Suprapubic skin (tissue), 4 donors: Measurements from ENCODE around the gene TMCO2. TPM values are rescaled to one million over a fixed set of nuclear protein-coding genes. Genes with fewer than 3 reads are reported as not detected.

ENCODE experiments used
- DNase-seq, 2 donors: peaks; one replicate each; pipeline ENCODE4 v3.0.0-alpha.2; 2019; ENCODE audit warnings: low spot score in 2 of 2
- H3K27ac ChIP-seq: fragments of 200-600 bp; sonication (generic); one replicate; pipeline ENCODE4 v1.5.1; 2019
- H3K27me3 ChIP-seq: fragments of 200-600 bp; sonication (generic); one replicate; pipeline ENCODE4 v1.5.1; 2019
- H3K36me3 ChIP-seq: fragments of 200-600 bp; sonication (generic); one replicate; pipeline ENCODE4 v1.5.1; 2019
- H3K4me1 ChIP-seq: fragments of 200-600 bp; sonication (generic); one replicate; pipeline ENCODE4 v1.5.1; 2019
- H3K4me3 ChIP-seq: fragments of 200-600 bp; sonication (generic); one replicate; pipeline ENCODE4 v1.5.1; 2019; ENCODE audit warnings: mild to moderate bottlenecking
- H3K9me3 ChIP-seq: fragments of 200-600 bp; sonication (generic); one replicate; pipeline ENCODE4 v1.5.1; 2019
- CTCF ChIP-seq, 2 donors: fragments of 200-600 bp in 1 of 2; fragments of 450-650 bp in 1 of 2; sonication (generic) in 1 of 2; IDR thresholded peaks; one replicate each; pipeline ENCODE4 v1.5.1; 2016 to 2019; ENCODE audit warnings: antibody characterized with exemption in 2 of 2, mild to moderate bottlenecking in 1 of 2, moderate library complexity in 1 of 2
- EP300 ChIP-seq: sonication (generic); formaldehyde crosslinking; IDR thresholded peaks from one replicate; pipeline ENCODE4 v1.6.1; 2017; ENCODE audit warnings: antibody characterized with exemption
- POLR2A ChIP-seq, 2 donors: fragments of 450-650 bp; IDR thresholded peaks; one replicate each; pipeline ENCODE4 v1.6.1; 2017; ENCODE audit warnings: antibody characterized with exemption in 2 of 2, mild to moderate bottlenecking in 2 of 2, moderate library complexity in 2 of 2
- POLR2AphosphoS5 ChIP-seq, 3 donors: sonication (generic); formaldehyde crosslinking; IDR thresholded peaks; one replicate each; pipeline ENCODE4 v1.6.1; 2017; ENCODE audit warnings: antibody characterized with exemption in 3 of 3
- WGBS: methylation state at CpG from one replicate; pipeline ENCODE4 v1.1.5; 2018; 5-methylcytosine and 5-hydroxymethylcytosine counted together
- total RNA-seq, 4 donors: library from RNA; depleted of rRNA; stranded (reverse); fragments of >200 nt; gene quantifications; one replicate each; pipeline ENCODE4 v1.1.0, GENCODE V29; 2016

Gene TMCO2
- total RNA-seq, 4 donors from 2014 or later: not detected

DNA sequence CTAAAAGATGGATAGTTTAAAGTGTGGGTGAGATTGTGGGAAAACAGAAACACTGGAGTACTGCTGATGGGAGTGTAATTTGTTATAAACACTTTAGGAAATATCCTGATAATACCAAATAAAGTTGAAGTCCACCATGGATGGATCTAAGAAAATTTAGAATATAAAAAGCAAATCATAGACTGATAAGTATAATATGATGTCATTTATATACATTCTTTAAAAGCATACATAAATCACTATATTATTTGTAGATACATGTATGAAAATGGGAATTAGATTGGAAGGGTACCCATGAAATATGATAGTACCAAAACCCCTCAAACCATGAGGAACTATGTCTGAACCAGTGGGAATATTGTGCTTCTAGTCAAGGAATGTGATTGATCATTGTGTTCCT lies 18.2 kb downstream of the TMCO2 start:
- no peak overlapping the region for H3K27ac ChIP-seq
- H3K9me3 ChIP-seq: no peaks in the 10 kb centered on the region
- no peak for DNase-seq
- H3K4me1 ChIP-seq: peaks cover 17% of the 10 kb centered on the region
- TF ChIP-seq EP300: no peak
- TF ChIP-seq POLR2AphosphoS5 (IDR thresholded peaks at IDR 0.05): no peak
- no peak for TF ChIP-seq CTCF (IDR thresholded peaks at IDR 0.05)
- no peak for TF ChIP-seq POLR2A (IDR thresholded peaks at IDR 0.05)
- H3K36me3 ChIP-seq: peaks cover 70% of the 10 kb centered on the region
- H3K4me3 ChIP-seq: no peak overlapping the region
- H3K27me3 ChIP-seq: no peaks in the 10 kb centered on the region

DNA sequence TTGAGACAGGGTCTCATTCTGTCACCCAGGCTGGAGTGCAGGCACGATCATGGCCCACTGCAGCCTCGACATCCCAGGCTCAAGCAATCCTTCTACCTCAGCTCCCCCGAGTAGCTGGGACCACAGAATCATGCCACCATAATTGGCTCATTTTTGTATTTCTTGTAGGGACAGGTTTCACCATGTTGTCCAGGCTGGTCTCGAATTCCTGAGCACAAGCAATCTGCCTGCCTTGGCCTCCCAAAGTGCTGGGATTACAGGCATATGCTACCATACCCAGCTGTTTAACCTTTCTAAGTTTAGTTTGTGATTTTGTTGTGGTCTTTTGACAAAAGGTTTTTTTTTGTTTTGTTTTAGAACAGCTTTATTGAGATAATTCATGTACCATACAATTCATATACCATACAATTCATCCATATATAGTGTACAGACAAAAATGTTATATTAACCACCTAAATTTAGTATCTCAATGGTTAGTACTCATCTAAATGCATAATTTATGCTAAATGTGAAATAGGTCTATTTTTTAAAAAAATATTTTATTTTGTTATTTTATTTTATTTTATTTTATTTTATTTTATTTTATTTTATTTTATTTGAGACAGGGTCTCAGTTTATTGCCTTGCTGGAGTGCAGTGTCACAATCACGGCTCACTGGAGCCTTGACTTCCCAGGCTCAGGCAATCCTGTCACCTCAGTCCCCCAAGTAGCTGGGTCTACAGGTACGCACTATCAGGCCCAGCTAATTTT lies 19.2 kb downstream of the TMCO2 start:
- no peak for TF ChIP-seq CTCF (IDR thresholded peaks at IDR 0.05)
- no peak for TF ChIP-seq EP300
- no peak for TF ChIP-seq POLR2A (IDR thresholded peaks at IDR 0.05)
- TF ChIP-seq POLR2AphosphoS5 (IDR thresholded peaks at IDR 0.05): no peak
- 84% methylated on average over 6 of the region's 6 CpGs for WGBS

DNA sequence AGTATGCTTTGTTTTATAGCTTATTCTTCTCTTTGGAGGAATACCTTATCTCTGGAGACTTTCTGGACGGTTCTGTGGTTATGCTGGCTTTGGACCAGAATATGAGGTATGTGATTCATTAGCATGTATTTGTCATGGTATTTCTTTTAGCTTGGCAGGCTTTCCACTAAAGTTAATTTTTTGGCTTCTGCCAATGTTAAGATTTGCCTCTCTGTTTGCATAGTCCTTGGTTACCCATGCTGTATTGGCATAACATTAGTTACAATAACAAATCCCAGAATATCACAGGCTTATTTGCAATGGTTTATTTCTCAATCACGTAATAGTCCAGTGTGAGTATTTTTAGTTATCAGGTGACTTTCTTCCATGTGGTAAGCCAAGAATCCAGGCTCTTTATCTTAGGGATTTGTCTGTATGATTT lies 20.0 kb downstream of the TMCO2 start:
- Histone ChIP-seq H3K9me3 (no peaks in the 10 kb centered on the region), H3K4me3 (no peak overlapping the region), H3K4me1 (peaks cover 17% of the 10 kb centered on the region), H3K27ac (peak overlapping the region; percentile 62), H3K36me3 (peaks cover 70% of the 10 kb centered on the region), H3K27me3 (no peaks in the 10 kb centered on the region)
- WGBS: 15% methylated on average over 2 of the region's 2 CpGs
- TF ChIP-seq CTCF (IDR thresholded peaks at IDR 0.05) (no peak), EP300 (no peak), POLR2A (IDR thresholded peaks at IDR 0.05) (no peak), POLR2AphosphoS5 (IDR thresholded peaks at IDR 0.05) (no peak)
- no peak for DNase-seq

More for the DNA sequence above, 19.2 kb downstream of the TMCO2 start:
- peak overlapping the region; percentile 29 for H3K27ac ChIP-seq
- no peak overlapping the region for H3K4me3 ChIP-seq
- DNase-seq: no peak
- H3K36me3 ChIP-seq: peaks cover 70% of the 10 kb centered on the region
- no peaks in the 10 kb centered on the region for H3K9me3 ChIP-seq
- peaks cover 17% of the 10 kb centered on the region for H3K4me1 ChIP-seq
- no peaks in the 10 kb centered on the region for H3K27me3 ChIP-seq

DNA sequence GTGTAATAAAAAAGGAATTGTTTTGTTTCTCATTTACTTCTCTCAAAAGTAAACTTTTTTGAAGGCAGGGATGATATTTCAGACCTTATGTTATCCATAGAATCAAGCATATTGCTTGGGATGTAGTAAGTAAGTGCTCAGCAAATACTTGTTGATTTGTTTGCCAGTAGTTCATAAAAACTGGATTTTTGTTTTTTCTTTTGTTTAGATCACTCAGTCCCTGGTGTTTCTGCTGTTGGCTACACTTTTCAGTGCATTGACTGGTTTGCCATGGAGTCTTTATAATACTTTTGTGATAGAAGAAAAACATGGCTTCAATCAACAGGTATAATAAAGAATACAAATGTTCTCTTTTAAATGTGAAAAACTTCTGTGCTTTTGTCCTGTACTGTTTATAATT lies 20.5 kb downstream of the TMCO2 start:
- Histone ChIP-seq H3K9me3 (no peaks in the 10 kb centered on the region), H3K36me3 (peaks cover 70% of the 10 kb centered on the region), H3K27ac (peak overlapping the region; percentile 62), H3K4me3 (no peak overlapping the region), H3K27me3 (no peaks in the 10 kb centered on the region), H3K4me1 (peaks cover 15% of the 10 kb centered on the region)
- DNase-seq: no peak
- TF ChIP-seq POLR2AphosphoS5 (IDR thresholded peaks at IDR 0.05) (no peak), POLR2A (IDR thresholded peaks at IDR 0.05) (no peak), CTCF (IDR thresholded peaks at IDR 0.05) (no peak), EP300 (no peak)

DNA sequence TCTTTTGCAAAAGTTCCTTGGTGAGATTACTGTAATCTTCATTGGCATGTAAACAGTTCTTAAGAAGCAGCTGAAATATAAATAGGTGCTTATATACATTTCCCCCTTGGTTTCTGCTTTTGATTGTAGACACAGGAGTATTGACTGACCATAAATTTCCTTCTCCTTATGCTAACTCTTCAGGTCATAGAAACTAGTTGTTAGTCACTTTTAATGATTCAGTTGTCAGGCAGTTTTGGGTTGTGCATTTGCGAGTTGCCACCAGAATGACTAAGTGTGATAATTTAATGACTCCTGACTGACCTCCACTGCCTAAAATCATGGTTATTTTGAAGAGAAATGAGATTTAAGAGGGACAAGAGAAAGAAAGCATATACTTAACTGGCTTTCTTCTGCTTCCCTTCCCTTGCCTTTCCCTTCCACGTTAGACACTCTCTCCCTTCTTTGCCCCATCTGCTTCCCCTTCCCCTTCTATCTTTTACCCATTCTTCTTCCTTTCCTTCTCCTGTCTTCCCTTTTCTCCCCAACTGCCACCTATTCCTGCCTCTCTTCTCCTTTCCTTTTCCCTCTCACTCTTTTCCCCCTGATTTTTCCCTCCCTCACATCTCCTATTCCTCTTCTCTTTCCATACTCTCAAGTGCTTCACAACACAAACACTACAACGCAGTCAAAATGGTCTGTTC lies 22.6 kb downstream of the TMCO2 start:
- Histone ChIP-seq H3K4me1 (peaks cover 14% of the 10 kb centered on the region), H3K27me3 (no peaks in the 10 kb centered on the region), H3K9me3 (no peaks in the 10 kb centered on the region), H3K4me3 (no peak overlapping the region), H3K27ac (no peak overlapping the region), H3K36me3 (peaks cover 64% of the 10 kb centered on the region)
- TF ChIP-seq EP300 (no peak), CTCF (IDR thresholded peaks at IDR 0.05) (no peak), POLR2AphosphoS5 (IDR thresholded peaks at IDR 0.05) (no peak), POLR2A (IDR thresholded peaks at IDR 0.05) (no peak)
- 73% methylated on average over 3 of the region's 3 CpGs for WGBS
- DNase-seq: no peak
